ENCODE data around the gene WTAP. TPM values are rescaled to one million over a fixed set of nuclear protein-coding genes. Genes with fewer than 3 reads are reported as not detected.

WTAP gene
- total and polyA plus RNA-seq, 2 of the 8 experiments (the other 6 are each of a cell fraction or from before 2014, with no cell fraction given) = 32.6 to 120 TPM

- Histone ChIP-seq H2BK20ac (ENCODE audit: low read length) (no peak overlapping the region), H3K79me2 (ENCODE audit: control insufficient read depth in 1 of 2, insufficient read depth in 2 of 2, low read length in 2 of 2) (no peaks in the 10 kb centered on the region), H2BK15ac (ENCODE audit: low read length) (no peak overlapping the region), H3K79me1 (ENCODE audit: low read depth, low read length) (no peaks in the 10 kb centered on the region), H3K4ac (replicated peaks; ENCODE audit: insufficient read length, low read depth, low read length) (no peak overlapping the region), H4K91ac (replicated peaks; ENCODE audit: insufficient read length, low read length) (no peak overlapping the region), H3K56ac (replicated peaks; ENCODE audit: insufficient read length, low read depth, low read length) (no peak overlapping the region), H3K23ac (ENCODE audit: insufficient read length) (no peak overlapping the region), H3K18ac (ENCODE audit: extremely low read depth, low read length) (no peak overlapping the region), H2AK5ac (ENCODE audit: low read depth, low read length) (no peak overlapping the region; the same call in 1 of the 2 replicates), H4K8ac (ENCODE audit: extremely low read depth, insufficient read depth, low read length) (no peak overlapping the region), H3K4me3 (ENCODE audit: extremely low read depth in 1 of 4, insufficient read depth in 2 of 4, low read depth in 3 of 4, low read length in 4 of 4) (no peak overlapping the region), H3K4me2 (ENCODE audit: insufficient read depth in 1 of 2, low read depth in 2 of 2, low read length in 2 of 2) (no peak overlapping the region), H3K9me3 (ENCODE audit: insufficient read depth in 2 of 2, low read depth in 1 of 2, low read length in 1 of 2) (no peaks in the 10 kb centered on the region), H3K23me2 (ENCODE audit: low read depth, low read length) (no peaks in the 10 kb centered on the region), H4K5ac (ENCODE audit: insufficient read length, low read depth, low read length) (no peak overlapping the region), H4K20me1 (replicated peaks in 1 of 2; ENCODE audit: control insufficient read depth in 1 of 2, insufficient read depth in 2 of 2, low read length in 2 of 2) (no peaks in the 10 kb centered on the region), H3K27me3 (replicated peaks in 1 of 4; ENCODE audit: control insufficient read depth in 3 of 4, extremely low read depth in 1 of 4, insufficient read depth in 3 of 4, low read length in 3 of 4) (no peaks in the 10 kb centered on the region), H3K36me3 (ENCODE audit: control insufficient read depth in 2 of 4, insufficient read depth in 4 of 4, low read length in 3 of 4) (no peaks in the 10 kb centered on the region), H3K4me1 (replicated peaks in 1 of 4; ENCODE audit: control insufficient read depth in 3 of 4, insufficient read depth in 4 of 4, low read length in 3 of 4) (no peaks in the 10 kb centered on the region), H3K9ac (replicated peaks in 1 of 4; ENCODE audit: extremely low read depth in 1 of 4, low read depth in 3 of 4, low read length in 3 of 4) (no peak overlapping the region), H2AFZ (ENCODE audit: low read length) (no peak overlapping the region), H2BK5ac (ENCODE audit: low read depth, low read length) (no peak overlapping the region; the same call in 1 of the 2 replicates), H2BK120ac (replicated peaks; ENCODE audit: low read depth, low read length) (no peak overlapping the region), H3K27ac (ENCODE audit: low read depth, low read length) (no peak overlapping the region), H2BK12ac (ENCODE audit: low read depth, low read length) (no peak overlapping the region), H3K14ac (ENCODE audit: insufficient read length) (no peak overlapping the region)
- CTCF ChIA-PET (ENCODE audit: partially characterized antibody) = interaction anchor here (0.8 to 1.0 kb wide), 3 partner anchors 9 to 333 kb away, joined by 3 read pairs; no protein-coding TSS in a partner anchor
- TF ChIP-seq POU5F1 (IDR thresholded peaks at IDR 0.05; ENCODE audit: low read depth, low read length) = no peak
- no peak for TF ChIP-seq JUND (IDR thresholded peaks at IDR 0.05; ENCODE audit: low read length)
- TF ChIP-seq CHD2 (IDR thresholded peaks at IDR 0.05; ENCODE audit: low read length) = no peak
- no peak for TF ChIP-seq NRF1 (IDR thresholded peaks at IDR 0.05; ENCODE audit: low read depth, low read length)
- DNase-seq (ENCODE audit: low read depth in 1 of 2, low spot score in 2 of 2) (no peak), FAIRE-seq (no peak)
- POLR2A ChIA-PET (ENCODE audit: partially characterized antibody) = interaction anchor here (0.6 to 1.7 kb wide), 4 partner anchors 9 to 77 kb away, joined by 3 to 8 read pairs (median 4); partner anchors contain the start of genes MRPL18 and TCP1
- WGBS, 2 experiments (ENCODE audit: extremely low coverage in 1 of 2, insufficient coverage in 1 of 2, insufficient read length in 1 of 2, insufficient replicate concordance in 2 of 2, low coverage in 1 of 2, low lambda C conversion rate in 2 of 2, missing lambda C conversion rate in 1 of 2) = 90% methylated on average over 6 of the region's 6 CpGs; no CpG with 5 or more reads in 1 of the 2 experiments
Observed at GRCh38 chr6:159805440-159806020, 78.2 kb downstream of the WTAP start.
